Measurements from ENCODE around the gene PIPOX.

PIPOX gene

GRCh38 chr17:29042679-29043538, at the start of gene PIPOX:
Gene PIPOX, plus strand, starts transcription at chr17:29043141. Its CDS starts 85 bp downstream, at chr17:29043226.
- no peak for DNase-seq (ENCODE audit: low read depth)

- no peak for DNase-seq (ENCODE audit: low read depth)
These were observed 49.1 kb upstream of the PIPOX start for GRCh38 chr17:28993645-28994426.

GRCh38 chr17:28996554-28997096, 46.3 kb upstream of the PIPOX start:
- no peak for DNase-seq (ENCODE audit: low read depth)

- DNase-seq (ENCODE audit: low read depth) = no peak
These were observed 45.1 kb upstream of the PIPOX start for GRCh38 chr17:28997806-28998205.

- no peak for DNase-seq (ENCODE audit: low read depth)
These were observed 43.7 kb upstream of the PIPOX start for GRCh38 chr17:28999206-28999605.

GRCh38 chr17:29000973-29001372, 42.0 kb upstream of the PIPOX start:
- DNase-seq (ENCODE audit: low read depth) = no peak

GRCh38 chr17:29002811-29003210, 40.1 kb upstream of the PIPOX start:
- DNase-seq (ENCODE audit: low read depth) = no peak

GRCh38 chr17:29003289-29003688, 39.7 kb upstream of the PIPOX start:
- no peak for DNase-seq (ENCODE audit: low read depth)

- DNase-seq (ENCODE audit: low read depth) = no peak
These were observed 38.8 kb upstream of the PIPOX start for GRCh38 chr17:29004081-29004692.

GRCh38 chr17:29005936-29006511, 36.9 kb upstream of the PIPOX start, which contains the start of gene SEZ6:
Gene SEZ6, minus strand, starts transcription at chr17:29006033. Its CDS starts 164 bp downstream, at chr17:29005869.
- DNase-seq (ENCODE audit: low read depth) = no peak

GRCh38 chr17:29007456-29007855, 35.5 kb upstream of the PIPOX start:
- no peak for DNase-seq (ENCODE audit: low read depth)

- no peak for DNase-seq (ENCODE audit: low read depth)
These were observed 35.0 kb upstream of the PIPOX start for GRCh38 chr17:29007860-29008455.

- no peak for DNase-seq (ENCODE audit: low read depth)
These were observed 34.4 kb upstream of the PIPOX start for GRCh38 chr17:29008591-29008990.

- no peak for DNase-seq (ENCODE audit: low read depth)
These were observed 32.8 kb upstream of the PIPOX start for GRCh38 chr17:29010129-29010528.

- DNase-seq (ENCODE audit: low read depth) = no peak
These were observed 32.4 kb upstream of the PIPOX start for GRCh38 chr17:29010586-29010985.

GRCh38 chr17:29012535-29012934, 30.4 kb upstream of the PIPOX start:
- DNase-seq (ENCODE audit: low read depth) = no peak

- DNase-seq (ENCODE audit: low read depth) = no peak
These were observed 28.2 kb upstream of the PIPOX start for GRCh38 chr17:29014716-29015115.

GRCh38 chr17:29016345-29017210, 26.4 kb upstream of the PIPOX start:
- DNase-seq (ENCODE audit: low read depth) = no peak

- DNase-seq (ENCODE audit: low read depth) = no peak
These were observed 24.0 kb upstream of the PIPOX start for GRCh38 chr17:29018788-29019474.
